IgD-negative memory B cell (primary cell): ENCODE measurements around the gene CDH13. TPM values are rescaled to one million over a fixed set of nuclear protein-coding genes. Genes with fewer than 3 reads are reported as not detected.

Experiments used
- H3K27ac Mint-ChIP-seq, 3 donors: one replicate each; pipeline ENCODE4 v1.8.0; 2020 to 2022; ENCODE audit warnings: mild to moderate bottlenecking in 3 of 3, mixed read lengths in 3 of 3, moderate library complexity in 1 of 3
- H3K27me3 Mint-ChIP-seq: one replicate; pipeline ENCODE4 v1.8.0; 2021; ENCODE audit warnings: mixed read lengths
- H3K36me3 Mint-ChIP-seq: one replicate; pipeline ENCODE4 v1.8.0; 2020; ENCODE audit warnings: mild to moderate bottlenecking, mixed read lengths
- H3K4me1 Mint-ChIP-seq, 3 donors: one replicate each; pipeline ENCODE4 v1.8.0; 2020 to 2022; ENCODE audit warnings: mixed read lengths in 3 of 3, mild to moderate bottlenecking in 1 of 3
- H3K4me3 Mint-ChIP-seq, 4 donors: one replicate each; pipeline ENCODE4 v1.8.0; 2020 to 2022; ENCODE audit warnings: mild to moderate bottlenecking in 4 of 4, mixed read lengths in 4 of 4, moderate library complexity in 3 of 4
- H3K9me3 Mint-ChIP-seq, 3 donors: one replicate each; pipeline ENCODE4 v1.8.0; 2020 to 2021; ENCODE audit warnings: mixed read lengths in 3 of 3, mild to moderate bottlenecking in 1 of 3
- polyA plus RNA-seq: library from polyadenylated mRNA; unstranded; fragments of 300-500 nt; fragmentation: Illumina TruSeq; gene quantifications from one replicate; pipeline ENCODE4 v1.2.3, GENCODE V29; 2021

Gene CDH13
- polyA plus RNA-seq, 1 donor from 2014 or later = 0.23 TPM

DNA sequence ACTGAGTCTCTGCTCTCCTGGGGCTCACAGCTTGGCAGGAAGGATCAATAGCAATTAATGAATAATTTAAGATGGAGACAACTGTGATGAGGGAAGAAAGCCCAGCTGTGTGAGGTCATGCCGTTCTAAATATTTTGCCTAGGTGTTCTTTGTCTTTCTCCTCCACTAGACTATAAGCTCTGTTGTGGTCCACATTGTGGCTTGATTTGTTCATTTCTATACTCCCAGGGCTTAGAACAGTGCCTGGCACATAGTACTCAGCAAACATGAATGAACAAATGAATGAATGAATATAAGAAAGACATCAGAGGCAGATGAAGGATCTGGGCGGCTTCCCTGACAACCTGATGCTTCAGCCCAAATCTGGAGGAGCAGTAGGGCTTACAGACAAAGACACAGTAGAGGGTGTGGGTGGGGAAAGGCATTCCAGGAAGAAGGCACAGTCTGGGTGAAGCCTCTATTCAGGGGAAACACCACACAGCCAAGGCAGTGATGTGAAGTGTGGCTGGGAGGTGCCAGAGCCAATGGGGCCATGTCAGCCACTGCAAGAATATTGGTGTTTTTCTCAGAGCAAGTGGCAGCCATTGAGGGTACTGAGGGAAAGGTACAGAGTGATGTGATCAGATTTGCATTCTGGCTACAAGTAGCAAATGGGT lies 8.3 kb downstream of the CDH13 start:
- H3K36me3 Mint-ChIP-seq = no peaks in the 10 kb centered on the region
- H3K4me1 Mint-ChIP-seq = no peaks in the 10 kb centered on the region
- no peak overlapping the region for H3K27ac Mint-ChIP-seq
- H3K4me3 Mint-ChIP-seq = no peak overlapping the region
- no peaks in the 10 kb centered on the region for H3K9me3 Mint-ChIP-seq
- peaks cover 13% of the 10 kb centered on the region for H3K27me3 Mint-ChIP-seq

DNA sequence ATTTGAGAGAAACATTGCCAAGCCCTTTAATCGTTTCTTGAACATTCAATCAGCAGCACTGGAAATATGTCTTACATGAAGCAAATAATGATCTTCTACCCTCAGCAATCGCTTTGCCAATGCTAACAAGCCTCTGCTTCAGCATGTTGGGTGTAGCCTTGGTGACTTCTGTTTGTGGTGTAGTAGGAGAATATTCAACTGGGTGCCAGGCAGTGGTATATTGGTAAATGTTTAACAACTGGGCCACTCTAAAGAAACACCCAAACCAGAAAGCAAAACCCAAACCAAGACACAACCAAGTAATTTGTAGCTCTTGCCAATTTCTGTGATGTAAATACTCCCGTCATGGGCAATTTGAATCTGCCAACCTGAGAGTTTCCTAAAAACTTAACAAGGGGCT lies 9.7 kb downstream of the CDH13 start:
- no peaks in the 10 kb centered on the region for H3K9me3 Mint-ChIP-seq
- no peak overlapping the region for H3K27ac Mint-ChIP-seq
- peaks cover 10% of the 10 kb centered on the region for H3K27me3 Mint-ChIP-seq
- no peak overlapping the region for H3K4me3 Mint-ChIP-seq
- H3K36me3 Mint-ChIP-seq = no peaks in the 10 kb centered on the region
- no peaks in the 10 kb centered on the region for H3K4me1 Mint-ChIP-seq

DNA sequence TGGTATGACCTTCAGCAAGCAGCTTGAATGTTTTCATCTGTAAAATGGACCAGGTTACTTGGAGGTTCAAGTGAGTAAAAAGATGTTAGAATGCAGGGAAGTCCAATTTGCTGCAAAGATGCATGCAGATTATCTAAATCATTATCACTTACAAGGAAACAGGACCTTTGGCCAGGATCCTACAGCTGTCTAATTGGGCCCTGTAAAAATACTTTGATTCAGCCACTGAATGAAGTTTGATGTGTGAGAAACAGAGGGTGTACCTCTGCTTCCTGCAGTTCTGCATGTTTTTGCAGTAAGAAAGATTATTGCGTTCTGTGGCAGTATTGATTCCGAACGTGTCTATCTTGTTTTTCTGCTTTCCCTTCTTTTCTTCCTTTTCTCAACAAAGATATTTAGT lies 10.2 kb downstream of the CDH13 start:
- no peaks in the 10 kb centered on the region for H3K36me3 Mint-ChIP-seq
- no peaks in the 10 kb centered on the region for H3K9me3 Mint-ChIP-seq
- no peaks in the 10 kb centered on the region for H3K4me1 Mint-ChIP-seq
- no peak overlapping the region for H3K27ac Mint-ChIP-seq
- no peak overlapping the region for H3K4me3 Mint-ChIP-seq
- H3K27me3 Mint-ChIP-seq = peaks cover 10% of the 10 kb centered on the region

DNA sequence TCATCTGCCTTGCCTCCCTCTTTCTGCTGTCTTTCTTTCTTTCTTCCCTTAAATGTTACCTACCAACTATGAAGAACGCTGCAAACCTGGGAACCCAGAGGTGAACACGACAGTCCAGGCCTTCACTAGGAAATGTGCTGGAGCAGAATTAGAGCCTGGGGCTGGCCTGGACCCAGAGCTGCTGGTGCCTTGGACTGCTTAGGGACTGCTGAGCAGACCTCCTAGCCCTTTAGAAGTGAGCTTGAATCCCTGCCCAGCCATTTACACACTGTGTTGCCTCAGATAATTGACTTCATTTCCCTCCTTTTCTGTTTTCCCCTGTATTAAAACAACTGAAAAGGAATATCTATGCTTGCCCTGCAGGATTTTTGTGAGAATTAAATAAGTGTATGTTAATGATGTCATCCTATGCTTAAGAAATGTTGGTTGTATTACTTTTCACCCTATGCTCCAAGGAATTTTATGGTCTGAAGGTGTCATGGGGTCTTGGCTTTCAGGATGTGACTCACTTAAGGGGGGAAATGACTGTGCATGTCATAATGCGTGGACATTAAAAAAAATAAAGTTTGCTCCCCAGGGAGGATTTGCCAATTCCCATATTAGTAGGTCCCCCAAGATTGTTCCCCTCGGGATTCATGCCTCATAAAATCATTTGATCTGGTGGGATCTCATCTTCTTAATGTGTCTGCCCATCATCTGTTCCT lies 11.5 kb downstream of the CDH13 start:
- peaks cover 6% of the 10 kb centered on the region for H3K27me3 Mint-ChIP-seq
- H3K9me3 Mint-ChIP-seq = no peaks in the 10 kb centered on the region
- H3K4me1 Mint-ChIP-seq = no peaks in the 10 kb centered on the region
- H3K4me3 Mint-ChIP-seq = no peak overlapping the region
- H3K36me3 Mint-ChIP-seq = no peaks in the 10 kb centered on the region
- no peak overlapping the region for H3K27ac Mint-ChIP-seq

DNA sequence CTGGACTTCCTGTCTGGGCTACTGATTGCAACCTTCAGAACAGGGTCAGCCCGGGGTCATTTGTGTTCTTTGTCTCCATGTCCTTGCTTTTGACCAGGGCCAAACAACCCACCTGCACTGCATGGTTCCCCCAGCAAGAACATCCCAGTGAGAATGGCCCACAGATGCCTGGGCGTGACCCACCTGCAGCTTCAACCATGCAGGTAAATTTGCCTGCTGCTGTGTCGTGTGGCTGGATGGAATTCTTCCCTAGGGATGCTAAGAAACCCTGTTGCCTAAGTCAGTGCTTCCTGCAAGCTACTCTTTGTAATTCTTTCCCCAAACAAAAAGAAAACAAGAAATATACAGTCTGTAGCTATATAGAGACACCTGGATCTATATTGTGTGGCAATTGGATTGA lies 12.5 kb downstream of the CDH13 start:
- no peak overlapping the region for H3K4me3 Mint-ChIP-seq
- H3K4me1 Mint-ChIP-seq = no peaks in the 10 kb centered on the region
- no peaks in the 10 kb centered on the region for H3K36me3 Mint-ChIP-seq
- H3K27me3 Mint-ChIP-seq = peaks cover 6% of the 10 kb centered on the region
- H3K9me3 Mint-ChIP-seq = no peaks in the 10 kb centered on the region
- H3K27ac Mint-ChIP-seq = no peak overlapping the region

DNA sequence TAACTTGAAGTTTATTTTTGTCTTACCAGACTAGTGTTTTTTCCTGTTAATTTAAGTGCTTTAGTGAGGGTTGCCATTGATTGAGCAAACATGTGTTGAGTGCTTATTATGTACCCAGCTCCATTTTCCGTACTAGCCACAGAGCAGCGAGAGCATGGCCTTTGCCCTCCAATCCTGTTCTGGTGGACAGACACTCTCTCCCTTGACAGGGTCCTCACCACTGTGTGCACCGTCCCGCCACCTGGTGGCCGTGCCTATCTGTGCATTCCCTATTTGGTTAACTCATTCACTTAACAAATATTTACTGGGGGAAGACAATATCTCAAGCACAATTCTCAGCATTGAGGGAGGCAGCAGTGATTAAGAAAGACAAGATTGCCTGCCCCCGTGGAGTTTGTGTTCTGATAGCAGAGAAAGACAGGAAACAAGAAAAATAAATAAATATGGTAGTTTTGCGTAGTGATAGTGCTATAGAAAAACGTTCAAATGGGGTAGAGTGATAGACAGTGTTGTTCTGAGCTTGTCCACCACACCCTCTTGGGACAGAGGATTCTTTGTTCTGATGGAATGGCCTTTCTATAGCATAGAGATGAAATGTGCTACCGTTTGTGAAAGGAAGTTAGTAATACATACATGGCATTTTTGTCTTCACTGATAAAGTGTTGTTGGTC lies 13.0 kb downstream of the CDH13 start:
- no peaks in the 10 kb centered on the region for H3K4me1 Mint-ChIP-seq
- peaks cover 6% of the 10 kb centered on the region for H3K27me3 Mint-ChIP-seq
- H3K4me3 Mint-ChIP-seq = no peak overlapping the region
- no peak overlapping the region for H3K27ac Mint-ChIP-seq
- H3K9me3 Mint-ChIP-seq = no peaks in the 10 kb centered on the region
- no peaks in the 10 kb centered on the region for H3K36me3 Mint-ChIP-seq

DNA sequence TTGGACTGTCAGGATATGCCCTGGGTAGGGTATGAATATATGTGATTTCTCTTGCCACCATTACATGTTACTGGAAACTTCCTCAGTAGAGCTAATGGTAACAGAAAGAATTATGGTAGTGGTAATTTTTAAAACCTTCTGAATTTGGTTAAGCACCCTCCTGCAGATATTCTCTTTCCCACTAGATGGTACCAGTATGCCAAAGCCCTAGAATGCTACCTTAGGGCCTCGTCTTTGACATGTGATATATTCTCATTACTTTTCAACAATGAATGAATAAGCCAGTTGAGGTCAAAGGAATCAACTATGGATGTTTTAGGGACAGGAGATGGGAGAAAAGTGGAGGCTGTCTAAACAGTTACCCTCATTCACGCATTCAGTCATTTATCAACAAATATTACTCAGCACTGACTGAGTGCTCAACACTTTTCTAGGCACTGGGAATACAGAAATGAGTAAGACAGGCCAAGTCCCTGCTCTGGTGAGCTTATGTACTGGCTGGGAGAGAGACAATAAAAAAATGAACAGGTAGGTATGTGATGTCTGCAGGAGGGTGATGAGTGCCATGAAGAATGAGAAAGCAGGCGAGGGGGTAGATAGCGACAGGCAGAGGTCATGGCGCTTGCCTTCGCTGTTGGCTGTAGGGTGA lies 14.7 kb downstream of the CDH13 start:
- H3K36me3 Mint-ChIP-seq = no peaks in the 10 kb centered on the region
- peaks cover 6% of the 10 kb centered on the region for H3K27me3 Mint-ChIP-seq
- H3K4me3 Mint-ChIP-seq = no peak overlapping the region
- H3K4me1 Mint-ChIP-seq = no peaks in the 10 kb centered on the region
- no peak overlapping the region for H3K27ac Mint-ChIP-seq
- H3K9me3 Mint-ChIP-seq = no peaks in the 10 kb centered on the region

DNA sequence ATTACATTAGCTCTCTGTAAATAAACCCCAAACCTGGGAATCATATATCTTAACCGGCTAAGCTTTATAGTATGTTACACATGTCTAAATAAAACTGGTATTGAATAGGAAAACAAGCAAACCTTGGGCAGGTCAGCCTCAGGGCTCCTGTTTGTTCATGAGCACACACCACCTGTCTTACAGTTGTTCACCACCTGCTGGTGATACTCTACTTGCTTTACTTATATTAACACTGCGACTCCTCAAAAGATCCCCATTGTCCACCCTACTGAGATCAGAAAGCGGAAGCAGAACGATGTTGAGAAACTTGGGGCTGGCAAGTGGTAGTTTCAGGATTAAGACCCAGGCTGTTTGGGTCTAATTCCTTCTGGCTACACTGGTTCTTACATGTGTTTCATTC lies 16.4 kb downstream of the CDH13 start:
- Mint-ChIP-seq H3K36me3 (no peaks in the 10 kb centered on the region), H3K4me1 (no peaks in the 10 kb centered on the region), H3K9me3 (no peaks in the 10 kb centered on the region), H3K27ac (no peak overlapping the region), H3K4me3 (no peak overlapping the region), H3K27me3 (peaks cover 10% of the 10 kb centered on the region)

DNA sequence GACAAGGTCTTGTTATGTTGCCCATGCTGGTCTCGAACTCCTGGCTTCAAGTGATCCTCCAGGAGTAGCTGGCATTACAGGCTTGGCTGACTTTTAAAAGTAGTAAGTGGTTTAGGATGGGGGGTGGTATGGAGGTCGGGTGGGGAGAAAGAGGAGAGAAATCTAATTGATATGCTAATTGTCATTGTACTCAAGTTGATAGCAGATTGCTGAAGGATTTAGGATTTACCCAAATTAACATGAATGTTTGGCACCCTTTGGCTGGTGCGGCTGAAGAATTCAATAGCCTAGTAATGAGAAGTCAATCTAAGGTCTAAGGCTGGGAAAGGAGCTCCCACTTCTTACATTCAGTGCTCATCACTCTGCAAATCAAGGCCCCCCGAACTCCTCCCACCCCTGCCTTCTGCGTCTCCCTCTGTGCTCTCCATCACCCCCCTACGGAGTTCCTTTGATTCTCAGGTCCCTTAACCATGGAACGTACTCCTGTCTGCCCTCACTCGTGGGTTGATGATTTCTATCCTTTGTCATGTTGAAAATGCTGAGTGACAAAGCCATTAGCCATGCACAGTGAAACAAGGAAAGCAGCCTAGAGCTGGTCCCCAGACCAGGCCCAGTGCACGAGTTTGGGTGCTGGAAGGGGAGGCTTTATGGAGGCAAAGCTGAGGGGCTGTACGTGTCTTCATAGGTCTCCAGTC lies 17.3 kb downstream of the CDH13 start:
- Mint-ChIP-seq H3K4me3 (no peak overlapping the region), H3K27me3 (peaks cover 11% of the 10 kb centered on the region), H3K4me1 (peaks cover 0 to under 1% (median 0%) of the 10 kb centered on the region in 3 donors), H3K9me3 (peaks cover 0 to under 1% (median under 1%) of the 10 kb centered on the region in 3 donors), H3K36me3 (no peaks in the 10 kb centered on the region), H3K27ac (no peak overlapping the region)

DNA sequence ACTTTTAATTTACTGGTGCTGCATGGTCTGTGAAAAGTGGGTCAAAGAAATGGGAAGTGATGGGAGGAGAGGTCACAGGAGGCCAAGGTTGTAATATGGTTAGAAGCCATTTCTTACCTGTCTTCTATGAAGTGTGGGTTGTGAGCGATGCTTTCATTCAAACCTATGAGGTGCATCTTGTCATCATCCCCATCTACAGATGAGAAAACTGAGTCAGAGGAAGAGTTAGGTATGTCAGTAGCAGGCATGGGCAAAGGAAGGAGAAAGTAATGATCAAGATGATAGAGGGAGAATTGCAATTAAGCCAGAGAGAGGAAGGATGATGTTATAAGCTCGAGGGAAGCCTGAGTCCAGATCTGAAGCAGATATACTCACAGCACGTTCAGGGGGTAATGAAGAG lies 19.7 kb downstream of the CDH13 start:
- Mint-ChIP-seq H3K4me1 (peaks cover 0 to 3% (median 1%) of the 10 kb centered on the region in 3 donors), H3K36me3 (no peaks in the 10 kb centered on the region), H3K4me3 (no peak overlapping the region), H3K27me3 (peaks cover 8% of the 10 kb centered on the region), H3K9me3 (peaks cover 0 to 5% (median 2%) of the 10 kb centered on the region in 3 donors), H3K27ac (no peak overlapping the region)

DNA sequence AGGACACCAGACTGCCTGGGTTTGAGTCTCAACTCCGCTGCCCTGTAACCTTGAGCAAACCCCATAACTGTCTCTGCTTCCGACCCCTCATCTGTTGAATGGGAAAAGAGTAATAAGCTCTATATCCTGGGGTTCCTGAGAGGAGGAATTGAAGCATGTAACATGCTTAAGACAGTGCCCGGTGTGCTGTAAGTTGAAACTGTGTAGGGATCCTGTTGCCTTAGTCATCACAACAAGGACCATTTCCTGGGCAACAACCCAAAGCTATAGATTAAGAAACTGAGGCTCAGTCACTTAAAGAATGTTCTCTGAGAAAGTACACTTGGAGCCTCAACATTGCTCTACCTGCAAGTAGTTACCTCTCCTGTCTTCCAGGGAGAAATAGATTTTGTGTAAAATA lies 23.0 kb downstream of the CDH13 start:
- Mint-ChIP-seq H3K27ac (peak overlapping the region in 1 of 3 donors; percentile 33), H3K4me3 (no peak overlapping the region), H3K9me3 (peaks cover 0 to 5% (median 2%) of the 10 kb centered on the region in 3 donors), H3K27me3 (peaks cover 8% of the 10 kb centered on the region), H3K4me1 (peaks cover 15 to 21% (median 19%) of the 10 kb centered on the region in 3 donors), H3K36me3 (no peaks in the 10 kb centered on the region)

DNA sequence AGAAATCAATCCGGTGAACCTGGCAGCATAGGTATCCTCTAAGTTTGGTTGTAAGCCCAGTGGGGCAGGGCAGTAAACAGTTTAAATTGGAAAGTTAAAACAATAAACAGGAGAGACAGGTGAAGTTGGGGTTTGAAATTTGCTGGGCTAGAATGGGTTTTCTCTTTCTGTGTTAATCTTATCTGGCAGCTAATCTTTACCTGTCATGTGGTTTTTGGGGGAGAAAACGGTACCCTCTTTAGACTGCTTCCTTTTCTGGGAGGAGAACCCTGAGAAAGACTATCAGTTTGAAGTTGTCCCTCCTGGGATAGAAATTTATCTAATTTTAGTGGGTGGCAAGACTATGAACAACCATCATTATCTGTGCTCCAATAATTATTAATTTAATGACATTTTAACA lies 24.0 kb downstream of the CDH13 start:
- H3K36me3 Mint-ChIP-seq = no peaks in the 10 kb centered on the region
- no peak overlapping the region for H3K4me3 Mint-ChIP-seq
- peaks cover 0 to 5% (median 2%) of the 10 kb centered on the region in 3 donors for H3K9me3 Mint-ChIP-seq
- H3K27me3 Mint-ChIP-seq = peaks cover 8% of the 10 kb centered on the region
- peaks cover 15 to 24% (median 23%) of the 10 kb centered on the region in 3 donors for H3K4me1 Mint-ChIP-seq
- H3K27ac Mint-ChIP-seq = no peak overlapping the region

DNA sequence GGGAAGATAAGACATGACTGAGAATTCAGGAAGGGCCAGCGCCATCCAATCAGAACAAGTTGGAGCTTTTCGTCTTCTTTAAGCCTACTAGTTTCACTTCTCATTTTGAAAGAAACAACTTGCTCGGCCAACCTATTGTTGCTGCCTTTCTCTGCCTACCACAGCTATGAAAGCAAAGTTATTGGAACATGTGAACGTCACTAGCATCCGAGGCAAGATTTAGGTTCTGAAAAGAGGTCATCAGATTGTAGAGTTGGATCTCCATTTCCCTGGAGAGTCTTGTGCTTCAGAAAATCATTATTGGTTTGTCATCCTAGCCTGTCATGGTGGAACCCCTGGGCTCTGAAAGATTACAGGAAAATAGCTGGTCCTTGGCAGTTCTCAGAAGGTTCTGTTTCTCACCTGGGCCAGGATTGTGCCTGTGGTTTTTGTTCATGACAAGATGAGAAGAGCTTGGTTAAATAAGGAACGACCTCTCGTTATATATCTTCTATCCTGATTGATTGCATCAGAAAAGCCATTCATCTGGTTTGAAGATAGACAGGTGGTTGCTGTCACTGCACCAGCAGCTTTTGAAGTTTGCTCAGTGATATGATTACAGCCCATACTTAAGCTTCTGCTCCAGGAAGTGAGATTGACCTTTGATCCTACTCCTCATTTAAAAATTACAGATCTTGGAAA lies 25.3 kb downstream of the CDH13 start:
- peaks cover 0 to 5% (median 2%) of the 10 kb centered on the region in 3 donors for H3K9me3 Mint-ChIP-seq
- H3K4me1 Mint-ChIP-seq = peaks cover 15 to 24% (median 23%) of the 10 kb centered on the region in 3 donors
- no peaks in the 10 kb centered on the region for H3K36me3 Mint-ChIP-seq
- H3K27ac Mint-ChIP-seq = peak overlapping the region; percentile 5 to 84 (median 8)
- peak overlapping the region in 2 of 4 donors; percentile 11 to 85 for H3K4me3 Mint-ChIP-seq
- H3K27me3 Mint-ChIP-seq = peaks cover 8% of the 10 kb centered on the region

DNA sequence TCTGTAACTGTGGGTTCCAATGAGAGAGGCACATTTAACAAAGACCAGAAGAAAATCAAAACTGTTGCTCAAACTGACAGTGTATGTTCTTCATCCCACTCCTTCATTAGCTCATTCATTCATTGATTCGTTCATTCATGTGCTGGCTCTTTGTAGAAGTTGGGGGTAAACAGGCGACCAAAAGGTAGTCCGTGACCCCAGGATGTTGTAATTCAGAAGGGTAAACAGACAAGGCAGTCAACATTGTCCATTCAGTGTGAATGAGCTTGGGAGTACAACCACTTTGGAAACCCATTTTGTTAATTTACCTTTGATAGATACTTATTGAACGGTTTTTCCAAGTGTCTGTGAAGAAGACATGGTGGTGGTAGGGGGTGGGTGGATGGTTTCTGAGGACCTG lies 26.1 kb downstream of the CDH13 start:
- no peak overlapping the region for H3K4me3 Mint-ChIP-seq
- H3K4me1 Mint-ChIP-seq = peaks cover 15 to 24% (median 23%) of the 10 kb centered on the region in 3 donors
- peaks cover 6% of the 10 kb centered on the region for H3K27me3 Mint-ChIP-seq
- H3K36me3 Mint-ChIP-seq = no peaks in the 10 kb centered on the region
- H3K27ac Mint-ChIP-seq = peak overlapping the region in 1 of 3 donors; percentile 8
- H3K9me3 Mint-ChIP-seq = peaks cover 0 to 5% (median 2%) of the 10 kb centered on the region in 3 donors
